HG03135 (cell line): ENCODE data around the gene ZNF423.

Source experiments
- ATAC-seq: cut with Tn5 transposase; IDR thresholded peaks from one replicate; pipeline ENCODE4 v1.9.1; 2021; ENCODE audit warnings: mild to moderate bottlenecking, moderate library complexity; ENCODE audit not compliant: unreplicated experiment

Gene ZNF423

GRCh38 chr16:49733313-49734009, 122.5 kb downstream of the ZNF423 start:
- no peak for ATAC-seq

GRCh38 chr16:49731911-49732310, 124.0 kb downstream of the ZNF423 start:
- ATAC-seq = no peak

- ATAC-seq = no peak
Observed at GRCh38 chr16:49730772-49731171, 125.1 kb downstream of the ZNF423 start.

GRCh38 chr16:49727611-49728010, 128.3 kb downstream of the ZNF423 start:
- ATAC-seq = no peak

GRCh38 chr16:49726155-49726554, 129.8 kb downstream of the ZNF423 start:
- no peak for ATAC-seq

- ATAC-seq = no peak
Observed at GRCh38 chr16:49725651-49726050, 130.3 kb downstream of the ZNF423 start.

- ATAC-seq = no peak
Observed at GRCh38 chr16:49724774-49725173, 131.1 kb downstream of the ZNF423 start.

GRCh38 chr16:49723310-49723709, 132.6 kb downstream of the ZNF423 start:
- ATAC-seq = no peak

GRCh38 chr16:49720225-49720624, 135.7 kb downstream of the ZNF423 start:
- no peak for ATAC-seq

GRCh38 chr16:49717689-49718088, 138.2 kb downstream of the ZNF423 start:
- ATAC-seq = no peak

GRCh38 chr16:49716339-49716934, 139.5 kb downstream of the ZNF423 start:
- ATAC-seq = no peak

GRCh38 chr16:49713770-49714169, 142.1 kb downstream of the ZNF423 start:
- ATAC-seq = no peak

- ATAC-seq = no peak
Observed at GRCh38 chr16:49712542-49712941, 143.4 kb downstream of the ZNF423 start.

GRCh38 chr16:49712106-49712505, 143.8 kb downstream of the ZNF423 start:
- no peak for ATAC-seq

- no peak for ATAC-seq
Observed at GRCh38 chr16:49709057-49709456, 146.9 kb downstream of the ZNF423 start.

GRCh38 chr16:49708491-49708890, 147.4 kb downstream of the ZNF423 start:
- ATAC-seq = no peak

- no peak for ATAC-seq
Observed at GRCh38 chr16:49706620-49707355, 149.1 kb downstream of the ZNF423 start.

- ATAC-seq = no peak
Observed at GRCh38 chr16:49704586-49705155, 151.2 kb downstream of the ZNF423 start.

- no peak for ATAC-seq
Observed at GRCh38 chr16:49703483-49703882, 152.4 kb downstream of the ZNF423 start.

- ATAC-seq = no peak
Observed at GRCh38 chr16:49701789-49702494, 154.0 kb downstream of the ZNF423 start.

GRCh38 chr16:49701065-49701685, 154.7 kb downstream of the ZNF423 start:
- no peak for ATAC-seq
